ENCODE data around the gene XCR1.

DNA sequence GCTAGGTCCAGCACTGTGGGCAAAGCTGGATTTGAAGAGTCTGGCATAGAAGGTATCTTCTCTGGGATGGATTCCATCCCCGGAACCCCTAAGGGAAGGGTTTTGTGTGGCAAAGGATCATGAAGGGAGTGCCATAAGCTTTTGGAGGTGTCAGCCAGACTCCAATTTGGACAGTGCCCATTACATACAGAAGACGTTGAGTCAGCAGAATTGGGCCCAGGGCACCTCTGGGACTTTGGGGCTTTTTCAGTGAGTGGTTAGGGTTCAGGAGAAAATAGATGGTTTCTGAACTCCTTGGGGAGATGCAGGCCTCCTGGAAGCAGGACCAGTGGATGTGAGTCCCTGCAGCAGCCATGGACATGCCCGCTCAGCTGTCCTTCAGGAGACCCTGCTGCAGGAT is 34.6 kb upstream of the XCR1 start:
- TF ChIP-seq, protein P1, sequence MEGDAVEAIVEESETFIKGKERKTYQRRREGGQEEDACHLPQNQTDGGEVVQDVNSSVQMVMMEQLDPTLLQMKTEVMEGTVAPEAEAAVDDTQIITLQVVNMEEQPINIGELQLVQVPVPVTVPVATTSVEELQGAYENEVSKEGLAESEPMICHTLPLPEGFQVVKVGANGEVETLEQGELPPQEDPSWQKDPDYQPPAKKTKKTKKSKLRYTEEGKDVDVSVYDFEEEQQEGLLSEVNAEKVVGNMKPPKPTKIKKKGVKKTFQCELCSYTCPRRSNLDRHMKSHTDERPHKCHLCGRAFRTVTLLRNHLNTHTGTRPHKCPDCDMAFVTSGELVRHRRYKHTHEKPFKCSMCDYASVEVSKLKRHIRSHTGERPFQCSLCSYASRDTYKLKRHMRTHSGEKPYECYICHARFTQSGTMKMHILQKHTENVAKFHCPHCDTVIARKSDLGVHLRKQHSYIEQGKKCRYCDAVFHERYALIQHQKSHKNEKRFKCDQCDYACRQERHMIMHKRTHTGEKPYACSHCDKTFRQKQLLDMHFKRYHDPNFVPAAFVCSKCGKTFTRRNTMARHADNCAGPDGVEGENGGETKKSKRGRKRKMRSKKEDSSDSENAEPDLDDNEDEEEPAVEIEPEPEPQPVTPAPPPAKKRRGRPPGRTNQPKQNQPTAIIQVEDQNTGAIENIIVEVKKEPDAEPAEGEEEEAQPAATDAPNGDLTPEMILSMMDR (IDR thresholded peaks at IDR 0.05) = no peak
- TF ChIP-seq POLR2A (IDR thresholded peaks at IDR 0.05) (no peak), EP300 (IDR thresholded peaks at IDR 0.05) (no peak)
